Peyer's patch (tissue), 4 donors: ENCODE results near the gene ADISSP. TPM values are rescaled to one million over a fixed set of nuclear protein-coding genes. Genes with fewer than 3 reads are reported as not detected.

Experiments
- DNase-seq, 3 donors: peaks; one replicate each; pipeline ENCODE4 v3.0.0-alpha.2; 2017 to 2019
- H3K27ac ChIP-seq, 4 donors: fragments of 200-600 bp; sonication (generic); one replicate each; pipeline ENCODE4 v1.5.1; 2016 to 2019
- H3K27me3 ChIP-seq, 2 donors: fragments of 200-600 bp; sonication (generic); one replicate each; pipeline ENCODE4 v1.5.1; 2019
- H3K36me3 ChIP-seq, 3 donors: fragments of 200-600 bp; sonication (generic); one replicate each; pipeline ENCODE4 v1.5.1; 2016 to 2019
- H3K4me1 ChIP-seq, 4 donors: fragments of 200-600 bp; sonication (generic); one replicate each; pipeline ENCODE4 v1.5.1; 2016 to 2019
- H3K4me3 ChIP-seq, 4 donors: fragments of 200-600 bp; sonication (generic); 1 replicate in 3 of 4; 2 replicates in 1 of 4; pipeline ENCODE4 v1.5.1; 2016 to 2019; ENCODE audit warnings: mild to moderate bottlenecking in 1 of 4
- H3K9me3 ChIP-seq, 4 donors: fragments of 200-600 bp; sonication (generic); one replicate each; pipeline ENCODE4 v1.5.1; 2016 to 2019; ENCODE audit warnings: mild to moderate bottlenecking in 1 of 4
- POLR2A ChIP-seq, 2 donors: fragments of 450-650 bp; IDR thresholded peaks; one replicate each; pipeline ENCODE4 v1.5.1; 2017; ENCODE audit warnings: antibody characterized with exemption in 2 of 2, mild to moderate bottlenecking in 2 of 2, moderate library complexity in 2 of 2
- total RNA-seq, 4 donors: library from RNA; depleted of rRNA; stranded (reverse); fragments of >200 nt; gene quantifications; one replicate each; pipeline ENCODE4 v1.1.0, GENCODE V29; 2016
- TF ChIP-seq, protein P1 (sequence below), 6 experiments: fragments of 450-650 bp in 4 of 6; fragments of 200-600 bp in 2 of 6; sonication (generic) in 1 of 6; IDR thresholded peaks; one replicate each; pipeline ENCODE4 v1.5.1; 2017 to 2019; ENCODE audit warnings: antibody characterized with exemption in 6 of 6, mild to moderate bottlenecking in 3 of 6, moderate library complexity in 1 of 6

ADISSP gene
- total RNA-seq, 4 donors from 2014 or later = 7.4 to 13.2 (median 10.2) TPM

GRCh38 chr20:3705491-3705969 lies 62.0 kb downstream of the ADISSP start:
- Histone ChIP-seq H3K9me3 (no peaks in the 10 kb centered on the region), H3K4me1 (no peaks in the 10 kb centered on the region), H3K27ac (no peak overlapping the region), H3K36me3 (no peaks in the 10 kb centered on the region), H3K27me3 (no peaks in the 10 kb centered on the region), H3K4me3 (no peak overlapping the region)
- TF ChIP-seq POLR2A (IDR thresholded peaks at IDR 0.05) = no peak
- no peak for DNase-seq

GRCh38 chr20:3704087-3704486 lies 63.5 kb downstream of the ADISSP start:
- TF ChIP-seq, protein P1, sequence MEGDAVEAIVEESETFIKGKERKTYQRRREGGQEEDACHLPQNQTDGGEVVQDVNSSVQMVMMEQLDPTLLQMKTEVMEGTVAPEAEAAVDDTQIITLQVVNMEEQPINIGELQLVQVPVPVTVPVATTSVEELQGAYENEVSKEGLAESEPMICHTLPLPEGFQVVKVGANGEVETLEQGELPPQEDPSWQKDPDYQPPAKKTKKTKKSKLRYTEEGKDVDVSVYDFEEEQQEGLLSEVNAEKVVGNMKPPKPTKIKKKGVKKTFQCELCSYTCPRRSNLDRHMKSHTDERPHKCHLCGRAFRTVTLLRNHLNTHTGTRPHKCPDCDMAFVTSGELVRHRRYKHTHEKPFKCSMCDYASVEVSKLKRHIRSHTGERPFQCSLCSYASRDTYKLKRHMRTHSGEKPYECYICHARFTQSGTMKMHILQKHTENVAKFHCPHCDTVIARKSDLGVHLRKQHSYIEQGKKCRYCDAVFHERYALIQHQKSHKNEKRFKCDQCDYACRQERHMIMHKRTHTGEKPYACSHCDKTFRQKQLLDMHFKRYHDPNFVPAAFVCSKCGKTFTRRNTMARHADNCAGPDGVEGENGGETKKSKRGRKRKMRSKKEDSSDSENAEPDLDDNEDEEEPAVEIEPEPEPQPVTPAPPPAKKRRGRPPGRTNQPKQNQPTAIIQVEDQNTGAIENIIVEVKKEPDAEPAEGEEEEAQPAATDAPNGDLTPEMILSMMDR (IDR thresholded peaks at IDR 0.05) = no peak
- TF ChIP-seq POLR2A (IDR thresholded peaks at IDR 0.05) = no peak
- no peak for DNase-seq
- no peaks in the 10 kb centered on the region for H3K27me3 ChIP-seq
- H3K4me3 ChIP-seq = no peak overlapping the region
- no peaks in the 10 kb centered on the region for H3K4me1 ChIP-seq
- H3K27ac ChIP-seq = no peak overlapping the region
- no peaks in the 10 kb centered on the region for H3K36me3 ChIP-seq
- no peaks in the 10 kb centered on the region for H3K9me3 ChIP-seq

Other genes with a start within 250 kb of the ADISSP start
- gene GFRA4, start 104.4 kb downstream of the ADISSP start, total RNA-seq = not detected
- 100 to 1,000 TPM in 1 of 4 donors, 10 to 100 TPM in 2, 1 to 10 TPM in 1; 5.6 to 175 (median 23.3) TPM for gene ADAM33, start 85.7 kb downstream of the ADISSP start, total RNA-seq
- gene SIGLEC1, start 55.2 kb downstream of the ADISSP start, total RNA-seq = 10 to 100 TPM in 2 of 4 donors, 1 to 10 TPM in 2; 2.3 to 10.7 (median 7.8) TPM
- gene HSPA12B, start 35.1 kb downstream of the ADISSP start, total RNA-seq = 1 to 10 TPM; 1.2 to 4.3 (median 2.3) TPM
- not detected for gene SPEF1, start 13.7 kb upstream of the ADISSP start, total RNA-seq
- gene CENPB, start 19.0 kb upstream of the ADISSP start, total RNA-seq = 10 to 100 TPM; 39.8 to 61.9 (median 47.0) TPM
- 100 to 1,000 TPM in 1 of 4 donors, 10 to 100 TPM in 3; 14.2 to 202 (median 34.1) TPM for gene CDC25B, start 28.6 kb upstream of the ADISSP start, total RNA-seq
- 10 to 100 TPM; 11.6 to 26.4 (median 22.5) TPM for gene AP5S1, start 52.8 kb upstream of the ADISSP start, total RNA-seq
- gene MAVS, start 79.1 kb upstream of the ADISSP start, total RNA-seq = 10 to 100 TPM; 39.6 to 94.4 (median 69.7) TPM
- gene PANK2, start 121.6 kb upstream of the ADISSP start, total RNA-seq = 10 to 100 TPM; 17.9 to 53.6 (median 43.2) TPM
- gene RNF24, start 247.8 kb upstream of the ADISSP start, total RNA-seq = 1 to 10 TPM; 4.5 to 6.0 (median 5.7) TPM